A673 (cell line): Measurements from ENCODE around the gene MYCBPAP. TPM values are rescaled to one million over a fixed set of nuclear protein-coding genes. Genes with fewer than 3 reads are reported as not detected.

Source experiments
- BruUV-seq: library from RNA; stranded (reverse); fragments of 400-500 nt; replicated peaks from 2 replicates; lab custom pipeline; 2021; lab: Mats Ljungman, UMichigan
- CTCF ChIA-PET: fragments of 300-600 bp; sonication (Branson Sonifier 250); formaldehyde crosslinking; loops from one replicate; lab custom pipeline; 2022; ENCODE audit warnings: antibody characterized with exemption; lab: Charles Lee
- POLR2A ChIA-PET: fragments of 300-600 bp; sonication (Branson Sonifier 250); formaldehyde crosslinking; loops from one replicate; lab custom pipeline; 2022; ENCODE audit warnings: antibody characterized with exemption; ENCODE audit not compliant: low non-redundant PET; lab: Charles Lee
- DNase-seq: peaks from one replicate; pipeline ENCODE4 v3.0.0-alpha.2; 2015; ENCODE audit warnings: low spot score
- H3K27ac ChIP-seq: fragments of 200-600 bp; sonication (generic); 2 replicates; pipeline ENCODE4 v1.5.1; 2016; ENCODE audit warnings: mixed run types, low read depth, mild to moderate bottlenecking, mixed read lengths, antibody characterized with exemption, low read length; ENCODE audit not compliant: poor library complexity, severe bottlenecking
- H3K27me3 ChIP-seq: fragments of 200-600 bp; sonication (generic); replicated peaks from 2 replicates; pipeline ENCODE4 v1.6.1; 2017; ENCODE audit warnings: mixed run types, low read depth, mild to moderate bottlenecking, mixed read lengths, antibody characterized with exemption, low read length; ENCODE audit not compliant: insufficient read depth, poor library complexity
- H3K36me3 ChIP-seq: fragments of 200-600 bp; sonication (generic); 2 replicates; pipeline ENCODE4 v1.6.1; 2016; ENCODE audit warnings: mixed run types, mild to moderate bottlenecking, mixed read lengths, antibody characterized with exemption, low read length; ENCODE audit not compliant: insufficient read depth, poor library complexity, severe bottlenecking
- H3K4me1 ChIP-seq: fragments of 200-600 bp; sonication (generic); 2 replicates; pipeline ENCODE4 v1.6.1; 2017; ENCODE audit warnings: mixed run types, mild to moderate bottlenecking, mixed read lengths, antibody characterized with exemption, low read length; ENCODE audit not compliant: insufficient read depth, poor library complexity, severe bottlenecking
- H3K4me3 ChIP-seq: fragments of 200-600 bp; sonication (generic); 2 replicates; pipeline ENCODE4 v1.5.1; 2016; ENCODE audit warnings: low read depth, mixed run types, mild to moderate bottlenecking, mixed read lengths, low read length; ENCODE audit not compliant: poor library complexity, severe bottlenecking
- H3K9me3 ChIP-seq: fragments of 200-600 bp; sonication (generic); 2 replicates; pipeline ENCODE4 v1.6.1; 2016; ENCODE audit warnings: mixed run types, low read depth, mild to moderate bottlenecking, mixed read lengths, antibody characterized with exemption, low read length; ENCODE audit not compliant: poor library complexity, severe bottlenecking
- EZH2 ChIP-seq: fragments of 200-600 bp; sonication (generic); IDR thresholded peaks from 2 replicates; pipeline ENCODE4 v1.6.1; 2017; ENCODE audit warnings: borderline replicate concordance, low read depth, mild to moderate bottlenecking, mixed read lengths, antibody characterized with exemption, low read length; ENCODE audit not compliant: poor library complexity, severe bottlenecking
- intact Hi-C: fragments of 100-400 bp; cut with micrococcal nuclease; formaldehyde crosslinking; loops from one replicate; pipeline ENCODE4 v1.10.0; 2022; ENCODE audit not compliant: unreplicated experiment
- total RNA-seq: library from RNA; stranded (reverse); gene quantifications from 2 replicates; pipeline ENCODE4 v1.2.3, GENCODE V29; 2021
- TF ChIP-seq, protein P1 (sequence below): fragments of 300-800, 200-600 bp; sonication (generic); conservative IDR thresholded peaks from 2 replicates; pipeline ENCODE4 v1.5.1; 2017; ENCODE audit warnings: low read depth, mild to moderate bottlenecking, antibody characterized with exemption, low read length, moderate library complexity, mixed read lengths

MYCBPAP gene
- total RNA-seq, 1 experiment from 2014 or later: 0.92 TPM

DNA sequence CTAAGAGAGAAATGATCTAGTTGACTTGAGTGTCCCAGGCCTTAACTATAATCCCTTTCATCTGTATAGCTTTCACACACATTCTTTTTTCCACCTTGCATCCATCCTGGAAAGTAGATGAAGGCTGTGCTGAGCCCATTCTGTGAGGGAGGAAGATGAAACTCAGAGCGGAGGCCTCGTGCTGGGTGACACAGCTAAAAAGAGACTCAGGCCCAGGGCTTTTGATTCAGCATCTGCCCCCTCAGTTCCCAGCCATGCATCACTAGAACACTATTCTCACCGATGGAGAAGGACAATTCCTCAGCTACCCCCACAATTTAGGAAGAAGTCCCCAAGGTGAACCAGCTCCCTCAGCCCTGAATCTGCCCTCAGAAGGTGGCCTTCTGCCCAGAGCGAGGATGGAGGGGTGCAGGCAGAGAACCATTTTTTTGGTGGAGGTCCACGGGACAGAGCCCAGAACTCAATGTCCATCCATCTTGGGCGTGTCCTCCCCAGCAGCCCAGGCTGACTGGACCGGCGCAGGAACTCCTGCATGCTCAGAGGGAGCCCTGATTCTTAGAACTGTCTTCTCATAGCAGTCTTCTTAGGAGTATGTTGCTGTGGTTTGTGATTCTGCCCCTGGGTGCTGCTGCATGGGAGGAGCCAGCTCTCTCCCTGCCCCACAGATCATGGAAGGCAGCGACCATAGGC, 5.8 kb upstream of the MYCBPAP start:
- POLR2A ChIA-PET: interaction anchor here (0.6 kb wide), 1 partner anchor 23 kb away, joined by 4 read pairs; no protein-coding TSS in a partner anchor
- Histone ChIP-seq H3K4me1 (no peaks in the 10 kb centered on the region), H3K9me3 (no peaks in the 10 kb centered on the region), H3K27me3 (no peaks in the 10 kb centered on the region), H3K4me3 (no peak overlapping the region), H3K27ac (no peak overlapping the region), H3K36me3 (no peaks in the 10 kb centered on the region)
- DNase-seq: no peak
- TF ChIP-seq, protein P1, sequence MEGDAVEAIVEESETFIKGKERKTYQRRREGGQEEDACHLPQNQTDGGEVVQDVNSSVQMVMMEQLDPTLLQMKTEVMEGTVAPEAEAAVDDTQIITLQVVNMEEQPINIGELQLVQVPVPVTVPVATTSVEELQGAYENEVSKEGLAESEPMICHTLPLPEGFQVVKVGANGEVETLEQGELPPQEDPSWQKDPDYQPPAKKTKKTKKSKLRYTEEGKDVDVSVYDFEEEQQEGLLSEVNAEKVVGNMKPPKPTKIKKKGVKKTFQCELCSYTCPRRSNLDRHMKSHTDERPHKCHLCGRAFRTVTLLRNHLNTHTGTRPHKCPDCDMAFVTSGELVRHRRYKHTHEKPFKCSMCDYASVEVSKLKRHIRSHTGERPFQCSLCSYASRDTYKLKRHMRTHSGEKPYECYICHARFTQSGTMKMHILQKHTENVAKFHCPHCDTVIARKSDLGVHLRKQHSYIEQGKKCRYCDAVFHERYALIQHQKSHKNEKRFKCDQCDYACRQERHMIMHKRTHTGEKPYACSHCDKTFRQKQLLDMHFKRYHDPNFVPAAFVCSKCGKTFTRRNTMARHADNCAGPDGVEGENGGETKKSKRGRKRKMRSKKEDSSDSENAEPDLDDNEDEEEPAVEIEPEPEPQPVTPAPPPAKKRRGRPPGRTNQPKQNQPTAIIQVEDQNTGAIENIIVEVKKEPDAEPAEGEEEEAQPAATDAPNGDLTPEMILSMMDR: no peak
- TF ChIP-seq EZH2: no peak
- BruUV-seq: no TSS peak
- CTCF ChIA-PET: no interaction called here
- intact Hi-C loops: no loop called here

DNA sequence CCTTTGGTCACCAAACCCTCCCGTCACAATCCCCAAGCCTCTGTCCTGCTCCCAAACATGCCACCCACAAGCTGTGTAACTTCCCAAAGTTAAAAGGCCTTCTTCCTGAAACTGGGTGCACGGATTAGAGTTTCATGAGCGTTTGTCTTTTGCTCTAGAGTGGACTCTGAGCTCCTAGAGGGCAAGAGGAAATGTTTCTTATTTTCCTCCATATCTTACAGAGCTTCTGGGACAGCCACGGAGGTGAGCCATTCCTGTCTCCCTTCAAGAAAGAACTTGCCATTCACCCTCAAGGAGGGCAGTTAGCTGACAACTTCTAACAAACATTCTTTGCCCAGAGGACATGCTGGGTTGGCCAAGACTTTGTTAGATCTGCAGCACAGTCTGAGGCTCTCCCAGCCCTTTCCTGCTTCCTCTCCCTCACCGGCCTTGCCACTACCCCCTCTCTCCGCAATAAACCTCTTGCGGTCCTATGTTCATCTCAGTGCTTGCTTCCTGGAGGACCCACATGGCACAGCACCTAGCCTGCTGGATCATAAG, 2.6 kb upstream of the MYCBPAP start:
- H3K27me3 ChIP-seq: no peaks in the 10 kb centered on the region
- no TSS peak for BruUV-seq
- ChIA-PET CTCF (interaction anchor here (0.8 kb wide), 1 partner anchor 16 kb away, joined by 3 read pairs; no protein-coding TSS in a partner anchor), POLR2A (no interaction called here)
- H3K4me3 ChIP-seq: no peak overlapping the region
- no peak for DNase-seq
- no peak overlapping the region for H3K27ac ChIP-seq
- intact Hi-C loops: no loop called here
- TF ChIP-seq, protein P1: no peak
- no peak for TF ChIP-seq EZH2
- peaks cover 6% of the 10 kb centered on the region for H3K4me1 ChIP-seq
- H3K9me3 ChIP-seq: no peaks in the 10 kb centered on the region
- no peaks in the 10 kb centered on the region for H3K36me3 ChIP-seq

DNA sequence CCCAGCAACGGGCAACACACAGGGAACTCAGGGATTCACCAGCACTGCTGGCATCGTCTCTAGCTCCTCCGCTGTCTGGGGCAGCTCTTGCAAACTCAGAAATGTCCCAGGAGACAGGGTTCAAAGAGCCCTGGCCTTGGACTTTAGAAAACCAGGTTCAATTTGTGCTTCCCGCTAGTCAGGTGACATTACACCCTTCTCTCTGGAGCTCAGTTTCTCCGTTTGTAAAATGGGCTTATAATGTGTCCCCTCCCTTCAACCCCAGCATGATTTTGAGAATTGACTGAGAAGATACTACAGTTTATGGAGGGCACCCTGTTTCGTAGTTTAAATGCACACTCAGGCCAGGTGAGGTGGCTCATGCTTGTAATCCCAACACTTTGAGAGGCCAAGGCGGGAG, 1.9 kb upstream of the MYCBPAP start:
- Histone ChIP-seq H3K27me3 (no peaks in the 10 kb centered on the region), H3K4me1 (peaks cover 6% of the 10 kb centered on the region), H3K9me3 (no peaks in the 10 kb centered on the region), H3K27ac (no peak overlapping the region), H3K36me3 (no peaks in the 10 kb centered on the region), H3K4me3 (no peak overlapping the region)
- intact Hi-C loops: no loop called here
- BruUV-seq: no TSS peak
- CTCF ChIA-PET: no interaction called here
- DNase-seq: no peak
- POLR2A ChIA-PET: no interaction called here
- no peak for TF ChIP-seq EZH2
- TF ChIP-seq, protein P1: no peak
